Hematopoietic multipotent progenitor cell treated with erythropoietin and hydrocortisone succinate and interleukin-3 and kit ligand, for 8 days (in vitro differentiated cells): ENCODE results near the gene TRIM13.
"Not testable (repeated sequence)": the region's sequence is repeated elsewhere in the genome, so short reads cannot be mapped to it uniquely, and the experiment has no call there.

Source experiments
- DNase-seq: peaks from one replicate; pipeline ENCODE4 v3.0.0-alpha.2; 2015

The TRIM13 gene

GRCh38 chr13:49997955-49998354 is 1.1 kb downstream of the TRIM13 start:
- DNase-seq, result peak; percentile 29

- no peak for DNase-seq
Observed at GRCh38 chr13:49998714-49999624, 2.1 kb downstream of the TRIM13 start.

GRCh38 chr13:50001287-50001686 is 4.4 kb downstream of the TRIM13 start:
- DNase-seq, result no peak

- DNase-seq, result no peak
Observed at GRCh38 chr13:50006426-50007135, 9.7 kb downstream of the TRIM13 start.

GRCh38 chr13:50011461-50011860 is 14.6 kb downstream of the TRIM13 start:
- no peak for DNase-seq

- no peak for DNase-seq
Observed at GRCh38 chr13:50012396-50013169, 15.7 kb downstream of the TRIM13 start.

GRCh38 chr13:50014386-50014785 is 17.5 kb downstream of the TRIM13 start:
- peak; percentile 89 for DNase-seq

- DNase-seq, result peak; percentile 49
Observed at GRCh38 chr13:50015258-50015657, 18.4 kb downstream of the TRIM13 start, which contains the start of gene KCNRG. Gene KCNRG, plus strand, starts transcription at chr13:50015444. Its CDS starts 50 bp downstream, at chr13:50015494.

GRCh38 chr13:50015750-50016149 is 18.9 kb downstream of the TRIM13 start:
- DNase-seq, result no peak

GRCh38 chr13:50016444-50016843 is 19.6 kb downstream of the TRIM13 start:
- no peak for DNase-seq

GRCh38 chr13:50017819-50018218 is 21.0 kb downstream of the TRIM13 start:
- no peak for DNase-seq

- no peak for DNase-seq
Observed at GRCh38 chr13:50025436-50025835, 28.6 kb downstream of the TRIM13 start.

- no peak for DNase-seq
Observed at GRCh38 chr13:50026788-50027473, 30.1 kb downstream of the TRIM13 start.

- DNase-seq, result no peak
Observed at GRCh38 chr13:50030315-50030714, 33.5 kb downstream of the TRIM13 start.

GRCh38 chr13:50033725-50034124 is 36.9 kb downstream of the TRIM13 start:
- no peak for DNase-seq

GRCh38 chr13:50037788-50038187 is 40.9 kb downstream of the TRIM13 start:
- DNase-seq, result no peak

- DNase-seq, result no peak
Observed at GRCh38 chr13:50038266-50038665, 41.4 kb downstream of the TRIM13 start.

GRCh38 chr13:50052478-50052877 is 55.6 kb downstream of the TRIM13 start:
- no peak for DNase-seq

GRCh38 chr13:50053844-50054243 is 57.0 kb downstream of the TRIM13 start:
- no peak for DNase-seq

GRCh38 chr13:50055454-50055853 is 58.6 kb downstream of the TRIM13 start:
- DNase-seq, result no peak

GRCh38 chr13:50060718-50061117 is 63.9 kb downstream of the TRIM13 start:
- DNase-seq, result no peak

GRCh38 chr13:50062336-50062735 is 65.5 kb downstream of the TRIM13 start:
- DNase-seq, result not testable (repeated sequence)

GRCh38 chr13:50065712-50066111 is 68.9 kb downstream of the TRIM13 start:
- DNase-seq, result no peak
